ENCODE data around the gene TJP3.

The TJP3 gene

DNA sequence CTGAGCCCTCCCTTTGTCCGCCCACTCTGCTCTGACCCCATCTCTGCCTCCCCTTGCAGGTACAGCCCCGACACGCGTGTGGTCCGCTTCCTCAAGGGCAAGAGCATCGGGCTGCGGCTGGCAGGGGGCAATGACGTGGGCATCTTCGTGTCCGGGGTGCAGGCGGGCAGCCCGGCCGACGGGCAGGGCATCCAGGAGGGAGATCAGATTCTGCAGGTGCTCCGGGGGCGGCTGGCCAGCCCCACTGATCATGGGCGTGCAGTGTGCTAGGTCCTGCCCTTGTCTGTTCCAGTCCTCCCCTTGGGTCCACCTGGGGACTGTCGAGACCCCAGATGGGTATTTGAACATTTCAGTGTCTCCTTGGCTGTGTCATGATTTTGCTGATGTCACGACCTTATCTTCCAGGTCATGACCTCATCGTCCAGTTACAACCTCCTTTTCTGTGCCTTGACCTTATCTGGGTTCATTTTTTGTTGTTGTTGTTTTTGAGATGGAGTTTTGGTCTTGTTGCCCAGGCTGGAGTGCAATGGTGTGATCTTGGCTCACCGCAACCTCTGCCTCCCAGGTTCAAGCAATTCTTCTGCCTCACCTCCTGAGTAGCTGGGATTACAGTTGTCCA, 28.0 kb downstream of the TJP3 start:
- Histone ChIP-seq H3K4me1 (ENCODE audit: low read length) (no peaks in the 10 kb centered on the region), H3K27ac (ENCODE audit: low read length) (no peak overlapping the region), H3K36me3 (replicated peaks; ENCODE audit: insufficient read depth, low read length) (no peaks in the 10 kb centered on the region), H3K4me3 (ENCODE audit: low read length) (no peak overlapping the region), H3K9me2 (replicated peaks; ENCODE audit: insufficient read depth, low read length) (no peaks in the 10 kb centered on the region), H4K20me1 (ENCODE audit: insufficient read depth, low read length) (no peaks in the 10 kb centered on the region), H3K9ac (ENCODE audit: low read length) (no peak overlapping the region), H2AFZ (ENCODE audit: low read length) (no peak overlapping the region), H3K27me3 (replicated peaks; ENCODE audit: insufficient read depth, low read length) (peaks cover 99% of the 10 kb centered on the region), H3F3A (ENCODE audit: insufficient read depth, low read length) (no peaks in the 10 kb centered on the region), H3K4me2 (ENCODE audit: low read depth, low read length) (no peak overlapping the region), H3K9me3 (replicated peaks; ENCODE audit: insufficient read depth, low read length) (no peaks in the 10 kb centered on the region), H3K79me2 (ENCODE audit: low read length) (no peaks in the 10 kb centered on the region)
- DNase-seq = no peak
- TF ChIP-seq EZH2phosphoT487 (IDR thresholded peaks at IDR 0.05; ENCODE audit: low read length) (no peak), EZH2 (optimal IDR thresholded peaks at IDR 0.05; ENCODE audit: low read depth, low read length) (no peak)
- TF ChIP-seq, protein P1, sequence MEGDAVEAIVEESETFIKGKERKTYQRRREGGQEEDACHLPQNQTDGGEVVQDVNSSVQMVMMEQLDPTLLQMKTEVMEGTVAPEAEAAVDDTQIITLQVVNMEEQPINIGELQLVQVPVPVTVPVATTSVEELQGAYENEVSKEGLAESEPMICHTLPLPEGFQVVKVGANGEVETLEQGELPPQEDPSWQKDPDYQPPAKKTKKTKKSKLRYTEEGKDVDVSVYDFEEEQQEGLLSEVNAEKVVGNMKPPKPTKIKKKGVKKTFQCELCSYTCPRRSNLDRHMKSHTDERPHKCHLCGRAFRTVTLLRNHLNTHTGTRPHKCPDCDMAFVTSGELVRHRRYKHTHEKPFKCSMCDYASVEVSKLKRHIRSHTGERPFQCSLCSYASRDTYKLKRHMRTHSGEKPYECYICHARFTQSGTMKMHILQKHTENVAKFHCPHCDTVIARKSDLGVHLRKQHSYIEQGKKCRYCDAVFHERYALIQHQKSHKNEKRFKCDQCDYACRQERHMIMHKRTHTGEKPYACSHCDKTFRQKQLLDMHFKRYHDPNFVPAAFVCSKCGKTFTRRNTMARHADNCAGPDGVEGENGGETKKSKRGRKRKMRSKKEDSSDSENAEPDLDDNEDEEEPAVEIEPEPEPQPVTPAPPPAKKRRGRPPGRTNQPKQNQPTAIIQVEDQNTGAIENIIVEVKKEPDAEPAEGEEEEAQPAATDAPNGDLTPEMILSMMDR (IDR thresholded peaks at IDR 0.05; ENCODE audit: low read length) = no peak

DNA sequence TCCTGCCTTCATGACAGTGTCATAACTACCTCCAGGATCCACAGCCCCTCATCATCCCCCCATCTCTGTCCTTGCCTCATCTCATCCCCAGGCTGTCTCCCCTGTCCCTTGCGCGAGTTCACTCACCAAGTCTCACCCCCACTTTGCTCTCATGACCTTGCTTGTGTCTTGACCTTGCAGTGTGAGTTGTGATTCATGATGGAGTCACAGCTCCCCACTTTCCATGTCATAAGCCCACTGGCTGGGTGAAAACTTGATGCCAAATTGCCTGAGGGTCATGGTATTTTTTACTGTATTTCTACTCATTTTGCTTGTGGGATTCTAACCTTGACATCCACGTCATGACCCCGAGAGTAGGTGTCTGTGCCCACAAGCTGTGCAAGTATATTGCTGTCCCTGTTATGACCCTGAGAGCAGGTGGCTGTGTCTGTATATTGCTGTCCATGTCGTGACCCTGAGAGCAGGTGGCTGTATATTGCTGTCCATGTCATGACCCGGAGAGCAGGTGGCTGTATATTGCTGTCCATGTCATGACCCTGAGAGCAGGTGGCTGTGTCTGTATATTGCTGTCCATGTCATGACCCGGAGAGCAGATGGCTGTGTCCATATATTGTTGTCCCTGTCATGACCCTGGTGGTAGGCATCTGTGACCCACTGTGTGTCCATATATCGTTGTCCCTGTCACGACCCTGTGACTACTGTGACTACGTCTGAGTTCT, 29.5 kb downstream of the TJP3 start:
- Histone ChIP-seq H3K4me1 (ENCODE audit: low read length) (no peaks in the 10 kb centered on the region), H3K4me2 (ENCODE audit: low read depth, low read length) (no peak overlapping the region), H3F3A (ENCODE audit: insufficient read depth, low read length) (no peaks in the 10 kb centered on the region), H3K9me2 (replicated peaks; ENCODE audit: insufficient read depth, low read length) (no peaks in the 10 kb centered on the region), H3K79me2 (ENCODE audit: low read length) (no peaks in the 10 kb centered on the region), H3K36me3 (replicated peaks; ENCODE audit: insufficient read depth, low read length) (no peaks in the 10 kb centered on the region), H3K4me3 (ENCODE audit: low read length) (no peak overlapping the region), H3K9me3 (replicated peaks; ENCODE audit: insufficient read depth, low read length) (no peaks in the 10 kb centered on the region), H4K20me1 (ENCODE audit: insufficient read depth, low read length) (no peaks in the 10 kb centered on the region), H2AFZ (ENCODE audit: low read length) (no peak overlapping the region), H3K27me3 (replicated peaks; ENCODE audit: insufficient read depth, low read length) (peaks cover 96% of the 10 kb centered on the region), H3K27ac (ENCODE audit: low read length) (no peak overlapping the region), H3K9ac (ENCODE audit: low read length) (no peak overlapping the region)
- DNase-seq = no peak
- TF ChIP-seq, protein P1 (IDR thresholded peaks at IDR 0.05; ENCODE audit: low read length) = no peak
- TF ChIP-seq EZH2phosphoT487 (IDR thresholded peaks at IDR 0.05; ENCODE audit: low read length) (no peak), EZH2 (optimal IDR thresholded peaks at IDR 0.05; ENCODE audit: low read depth, low read length) (no peak)

DNA sequence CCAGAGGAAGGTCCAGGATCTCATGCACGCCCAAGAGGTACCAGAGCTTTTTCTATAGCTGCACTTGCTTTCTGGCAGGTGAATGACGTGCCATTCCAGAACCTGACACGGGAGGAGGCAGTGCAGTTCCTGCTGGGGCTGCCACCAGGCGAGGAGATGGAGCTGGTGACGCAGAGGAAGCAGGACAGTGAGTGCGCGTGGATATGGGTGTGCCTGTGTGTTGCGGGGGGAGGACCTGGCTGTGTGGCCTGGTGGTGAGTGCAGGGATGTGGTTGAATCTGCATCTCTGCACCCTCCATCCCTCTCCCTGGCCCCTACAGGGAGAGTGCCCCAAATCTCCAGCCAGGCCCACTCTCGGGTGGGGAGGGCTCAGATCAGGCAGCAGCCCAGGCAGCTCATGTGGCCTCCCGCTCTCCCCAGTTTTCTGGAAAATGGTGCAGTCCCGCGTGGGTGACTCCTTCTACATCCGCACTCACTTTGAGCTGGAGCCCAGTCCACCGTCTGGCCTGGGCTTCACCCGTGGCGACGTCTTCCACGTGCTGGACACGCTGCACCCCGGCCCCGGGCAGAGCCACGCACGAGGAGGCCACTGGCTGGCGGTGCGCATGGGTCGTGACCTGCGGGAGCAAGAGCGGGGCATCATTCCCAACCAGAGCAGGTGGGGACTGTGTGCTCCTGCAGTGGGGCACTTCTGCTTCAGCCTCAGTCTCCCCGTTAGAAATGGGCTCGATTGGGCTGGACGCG, 30.5 kb downstream of the TJP3 start:
- TF ChIP-seq, protein P1 (IDR thresholded peaks at IDR 0.05; ENCODE audit: low read length) = no peak
- no peak for TF ChIP-seq EZH2 (optimal IDR thresholded peaks at IDR 0.05; ENCODE audit: low read depth, low read length)
- TF ChIP-seq EZH2phosphoT487 (IDR thresholded peaks at IDR 0.05; ENCODE audit: low read length) = no peak
- Histone ChIP-seq H4K20me1 (ENCODE audit: insufficient read depth, low read length) (no peaks in the 10 kb centered on the region), H3K79me2 (ENCODE audit: low read length) (no peaks in the 10 kb centered on the region), H3K9me2 (replicated peaks; ENCODE audit: insufficient read depth, low read length) (no peaks in the 10 kb centered on the region), H3K4me1 (ENCODE audit: low read length) (no peaks in the 10 kb centered on the region), H3K27ac (ENCODE audit: low read length) (no peak overlapping the region), H2AFZ (ENCODE audit: low read length) (no peak overlapping the region), H3K4me2 (ENCODE audit: low read depth, low read length) (no peak overlapping the region), H3K4me3 (ENCODE audit: low read length) (no peak overlapping the region), H3K36me3 (replicated peaks; ENCODE audit: insufficient read depth, low read length) (no peaks in the 10 kb centered on the region), H3K9me3 (replicated peaks; ENCODE audit: insufficient read depth, low read length) (no peaks in the 10 kb centered on the region), H3K27me3 (replicated peaks; ENCODE audit: insufficient read depth, low read length) (peaks cover 95% of the 10 kb centered on the region), H3K9ac (ENCODE audit: low read length) (no peak overlapping the region), H3F3A (ENCODE audit: insufficient read depth, low read length) (no peaks in the 10 kb centered on the region)
- no peak for DNase-seq
